Stimulated activated CD8-positive, alpha-beta memory T cell treated with anti-CD3 and anti-CD28 coated beads, Interleukin-7, amount 100 ng/mL, for 24 hours (primary cell): Measurements from ENCODE around the gene AQP6.

ENCODE experiments used
- DNase-seq: peaks from one replicate; pipeline ENCODE4 v3.0.0-alpha.2; 2020; ENCODE audit warnings: low read depth

The AQP6 gene

DNA sequence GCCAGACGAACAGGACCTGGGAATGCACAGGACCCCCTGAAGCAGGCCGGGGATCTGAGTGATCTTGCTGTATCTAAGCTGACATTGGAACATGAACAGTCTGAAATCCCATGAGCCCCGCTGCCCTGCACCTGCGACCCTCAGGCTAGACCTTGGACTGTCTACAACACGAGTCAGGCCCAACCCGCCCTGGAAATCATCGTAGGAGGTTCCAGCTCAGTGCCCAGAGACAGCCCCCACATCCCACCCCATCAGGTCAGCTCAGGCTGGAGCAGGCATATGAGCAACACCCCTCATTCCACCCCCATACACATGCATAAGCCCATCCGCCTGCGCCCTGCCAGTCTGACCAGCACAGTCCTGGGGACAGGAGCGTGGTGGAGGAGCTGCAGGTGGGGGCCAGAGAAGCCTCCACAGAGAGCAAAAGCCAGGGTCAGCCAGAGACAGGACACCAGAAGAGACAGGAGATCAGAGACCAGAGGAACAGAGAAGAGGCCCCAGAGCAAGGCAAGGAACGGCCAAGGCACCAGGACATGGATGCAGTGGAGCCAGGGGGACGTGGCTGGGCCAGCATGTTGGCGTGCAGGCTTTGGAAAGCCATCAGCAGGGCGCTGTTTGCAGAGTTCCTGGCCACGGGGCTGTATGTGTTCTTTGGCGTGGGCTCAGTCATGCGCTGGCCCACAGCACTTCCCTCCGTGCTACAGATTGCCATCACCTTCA, at the start of gene AQP6:
Gene AQP6 (plus strand): TSS at position 307 of the 720 bp plus-strand sequence. CDS start 227 bp downstream, at position 534.
- no peak for DNase-seq

DNA sequence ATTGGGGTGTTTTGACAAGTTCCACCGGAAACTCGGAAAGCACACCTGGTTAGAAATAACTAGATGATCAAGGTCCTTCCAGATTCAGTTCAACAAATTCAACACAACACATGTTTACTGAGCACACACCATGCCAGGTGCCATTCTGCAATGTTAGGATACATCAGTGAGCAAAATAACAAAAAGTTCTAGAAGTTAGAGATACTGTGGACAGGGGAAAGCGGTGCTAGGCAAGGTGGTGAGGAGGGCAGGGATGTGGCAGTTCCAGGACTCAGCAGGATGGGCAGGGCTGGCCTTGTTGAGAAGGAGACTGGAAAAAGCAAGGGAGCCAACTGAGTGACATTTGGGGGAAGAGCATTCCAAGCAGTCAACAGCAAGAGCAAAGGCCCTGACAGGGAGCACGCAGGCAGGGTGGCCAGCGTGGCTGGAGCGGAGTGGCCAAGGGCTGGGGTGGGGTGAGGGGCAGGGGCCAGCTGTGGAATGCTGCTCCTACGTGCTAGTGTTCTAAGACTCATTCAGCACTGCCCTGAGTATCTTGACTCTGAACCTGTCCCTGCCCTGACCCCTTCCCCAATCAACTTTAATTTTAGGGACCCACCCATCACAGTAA, 49.6 kb upstream of the AQP6 start:
- DNase-seq, result no peak

GRCh38 chr12:49923880-49924556, 48.7 kb upstream of the AQP6 start:
- no peak for DNase-seq

DNA sequence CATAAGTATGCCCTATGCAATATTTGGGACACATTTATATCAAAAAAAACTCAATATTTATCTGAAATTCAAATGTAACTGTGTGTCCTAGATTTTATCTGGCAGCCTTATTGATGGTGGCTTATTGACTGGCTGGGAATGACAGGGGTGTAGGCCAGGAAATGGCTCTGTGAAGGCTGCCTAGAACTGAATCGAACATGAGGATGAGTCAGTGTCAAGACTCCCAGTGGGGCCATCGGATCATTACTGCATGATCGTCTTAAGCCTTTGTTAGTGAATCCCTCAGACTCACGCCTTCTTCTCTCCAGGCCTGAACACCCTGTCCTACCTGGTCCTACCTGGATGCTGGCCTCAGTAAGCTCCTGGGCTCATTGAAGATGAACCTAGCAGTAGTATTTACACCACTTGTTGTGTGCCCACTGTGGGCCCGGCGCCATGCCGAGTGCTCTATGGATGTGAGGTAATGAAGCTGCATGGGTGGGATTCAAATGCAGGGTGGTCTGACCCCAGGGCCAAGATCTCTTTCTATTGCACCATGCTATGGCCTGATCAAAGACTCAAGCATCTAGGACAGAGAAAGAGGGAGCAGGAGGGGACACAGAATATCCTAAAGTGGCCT, 48.0 kb upstream of the AQP6 start:
- DNase-seq, result no peak

DNA sequence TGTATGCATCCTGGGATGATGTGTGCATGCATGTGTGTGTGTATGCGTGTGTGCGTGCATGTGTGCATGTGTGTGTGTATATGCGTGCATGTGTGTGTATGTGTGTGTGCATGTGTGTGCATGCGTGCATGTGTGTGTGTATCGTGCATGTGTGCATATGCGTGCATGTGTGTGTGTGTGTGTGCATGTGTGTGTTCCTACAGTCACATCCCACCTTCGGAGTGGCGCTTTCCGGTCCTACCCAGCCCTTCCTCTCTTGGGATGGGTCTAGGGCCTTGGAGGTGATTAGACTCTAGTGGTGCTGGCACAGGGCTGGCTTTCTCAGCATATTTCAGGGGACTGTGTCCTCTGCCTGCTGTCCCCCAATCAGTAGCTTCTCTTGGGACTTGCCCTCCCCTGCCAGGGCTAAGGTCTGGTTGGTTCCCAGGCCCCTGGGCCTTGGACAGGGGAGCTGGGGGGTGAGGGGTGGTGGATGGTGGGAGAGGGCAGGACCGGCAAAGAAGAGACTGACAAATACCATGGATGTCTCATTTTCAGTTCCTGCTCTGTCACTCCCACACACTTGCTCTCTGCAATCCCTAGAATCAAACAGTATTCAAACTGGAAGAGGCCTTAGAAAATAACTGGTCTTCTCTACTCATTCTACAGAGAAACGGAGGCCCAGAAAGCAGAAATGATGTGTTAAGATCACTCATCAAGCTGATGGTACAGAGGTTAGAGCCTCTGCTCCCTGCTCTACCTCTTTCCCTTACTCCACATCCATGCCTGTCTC, 47.1 kb upstream of the AQP6 start:
- DNase-seq, result no peak

DNA sequence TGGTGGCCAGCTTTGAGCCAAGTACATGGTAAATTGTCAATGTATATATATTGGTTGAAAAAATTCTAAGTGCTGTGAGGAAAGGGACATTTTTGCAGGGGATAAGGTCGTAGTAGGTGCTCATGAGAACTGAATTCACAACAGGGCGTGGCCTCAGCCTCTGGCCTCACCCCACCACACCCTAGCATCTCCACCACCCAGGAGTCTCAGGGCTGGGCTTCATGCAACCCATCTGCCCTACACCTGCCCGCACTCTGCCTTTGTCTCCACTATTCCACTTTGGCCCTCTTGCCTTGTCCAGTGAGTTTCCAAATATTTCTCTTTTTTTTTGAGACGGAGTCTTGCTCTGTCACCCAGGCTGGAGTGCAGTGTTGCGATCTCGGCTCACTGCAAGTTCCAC, 44.3 kb upstream of the AQP6 start:
- DNase-seq, result no peak

- DNase-seq, result no peak
These were observed 43.2 kb upstream of the AQP6 start for GRCh38 chr12:49929581-49929980.

DNA sequence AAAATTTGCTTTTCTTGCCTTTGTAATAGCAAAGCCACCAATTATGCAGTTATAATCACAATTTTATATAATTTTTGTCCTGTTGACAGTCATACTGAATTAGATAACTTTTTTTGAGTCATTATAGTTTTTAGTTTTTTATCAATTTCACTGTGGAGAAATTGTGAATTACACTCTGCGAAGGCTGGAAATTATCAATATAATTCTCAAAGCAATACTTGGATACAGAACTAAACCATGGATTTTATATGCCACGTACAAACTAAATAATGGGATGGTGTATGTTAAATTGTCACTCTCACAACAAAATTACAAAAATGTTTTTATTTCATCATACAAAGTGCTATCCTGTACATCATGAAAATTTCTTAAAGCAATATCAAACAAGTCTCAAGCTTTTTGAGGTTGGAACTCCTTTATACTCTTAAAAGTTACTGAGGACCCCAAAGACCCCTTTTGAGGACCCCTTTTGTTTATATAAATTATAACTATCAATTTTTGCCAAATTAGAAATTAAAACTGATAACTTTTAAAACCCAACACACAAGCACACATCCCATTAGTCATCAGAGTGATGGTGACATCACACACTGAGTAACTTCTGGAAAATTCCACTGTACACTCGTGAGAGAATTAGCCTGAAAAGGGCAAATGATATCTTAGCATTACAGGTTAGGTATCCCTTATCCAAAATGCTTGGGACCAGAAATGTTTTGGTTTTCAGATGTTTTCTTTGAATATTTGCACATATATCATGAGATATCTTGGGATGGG, 42.0 kb upstream of the AQP6 start:
- DNase-seq, result no peak

DNA sequence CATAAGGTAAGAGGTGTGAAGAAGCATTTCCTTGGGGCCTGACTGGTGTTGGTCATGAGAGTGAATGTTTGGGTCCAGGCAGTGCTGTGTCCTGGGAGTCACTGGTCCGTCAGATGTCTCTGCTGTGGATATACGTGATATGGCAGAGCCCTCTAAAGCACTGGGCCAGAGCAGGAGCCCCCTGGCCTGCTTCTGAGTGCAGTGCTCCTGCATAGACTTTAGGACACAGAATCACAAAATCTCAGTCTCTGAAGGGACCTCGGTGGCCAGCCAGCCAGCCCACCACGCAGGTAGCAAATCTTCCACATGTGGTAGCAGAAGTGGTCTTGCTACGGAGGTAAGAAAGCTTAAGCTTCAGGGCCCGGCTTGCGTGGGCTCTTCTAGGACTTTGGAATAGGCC, 40.7 kb upstream of the AQP6 start:
- DNase-seq, result no peak

DNA sequence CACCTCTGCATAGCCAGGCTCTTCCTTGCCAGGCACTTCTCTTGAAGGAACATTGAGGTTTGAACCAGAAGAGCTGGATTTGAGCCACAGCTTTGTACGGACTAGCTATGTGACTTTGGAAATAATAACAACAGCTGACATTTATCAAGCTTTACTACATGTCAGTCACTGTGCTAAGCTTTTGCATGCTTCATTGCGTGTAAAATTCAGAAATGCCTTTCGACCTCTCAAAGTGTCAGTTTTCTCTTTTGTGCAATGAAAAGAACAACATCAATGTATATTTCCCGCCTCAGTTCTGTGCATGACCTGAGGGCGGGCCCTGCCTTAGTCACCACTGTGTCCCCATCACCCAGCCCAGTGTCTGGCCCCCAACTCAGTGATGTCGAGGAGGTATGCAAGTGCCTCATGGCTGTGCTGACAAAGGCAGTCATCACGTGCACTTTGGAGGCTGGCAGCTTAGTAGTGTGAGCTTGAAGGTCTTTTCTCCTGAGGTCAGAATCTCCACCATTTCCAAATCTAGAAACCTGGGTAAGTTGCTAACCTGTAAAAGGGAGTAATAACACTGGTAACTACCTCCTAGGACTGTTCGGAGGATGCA, 40.1 kb upstream of the AQP6 start:
- no peak for DNase-seq

DNA sequence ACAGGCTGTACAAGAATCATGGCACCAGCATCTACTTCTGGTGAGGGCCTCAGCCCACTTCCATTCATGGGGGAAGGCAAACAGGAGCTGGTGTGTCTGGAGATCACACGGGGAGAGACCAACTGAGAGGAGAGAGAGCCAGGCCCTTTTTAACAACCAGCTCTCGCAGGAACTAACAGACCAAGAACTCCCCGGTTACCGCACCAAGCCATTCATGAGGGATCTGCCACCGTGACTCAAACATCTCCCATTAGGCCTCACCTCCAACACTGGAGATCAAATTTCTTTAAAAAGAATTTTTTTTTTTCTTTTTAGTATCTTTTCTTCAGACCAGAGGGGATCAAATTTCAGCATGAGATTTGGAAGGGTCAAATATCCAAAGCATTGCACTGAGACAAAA, 39.0 kb upstream of the AQP6 start:
- DNase-seq, result no peak

DNA sequence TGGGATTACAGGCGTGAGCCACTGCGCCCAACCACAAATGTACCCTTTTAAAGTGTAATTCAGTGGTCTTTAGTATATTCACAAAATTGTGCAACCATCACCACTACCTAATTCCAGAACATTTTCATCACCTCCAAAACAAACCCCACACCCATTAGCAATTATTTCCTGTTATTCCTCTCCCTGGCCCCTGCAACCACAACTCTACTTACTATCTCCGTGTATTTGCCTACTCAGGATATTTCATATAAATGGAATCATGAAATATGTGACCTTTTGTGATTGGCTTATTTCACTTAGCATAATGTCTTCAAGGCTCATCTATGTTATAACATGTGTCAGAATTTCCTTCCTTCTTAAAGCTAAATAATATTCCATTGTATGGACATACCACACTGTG, 38.2 kb upstream of the AQP6 start:
- no peak for DNase-seq

GRCh38 chr12:49936925-49937324, 35.8 kb upstream of the AQP6 start:
- DNase-seq, result no peak

- DNase-seq, result no peak
These were observed 35.0 kb upstream of the AQP6 start for GRCh38 chr12:49937639-49938300.

GRCh38 chr12:49939307-49939706, 33.4 kb upstream of the AQP6 start:
- no peak for DNase-seq

DNA sequence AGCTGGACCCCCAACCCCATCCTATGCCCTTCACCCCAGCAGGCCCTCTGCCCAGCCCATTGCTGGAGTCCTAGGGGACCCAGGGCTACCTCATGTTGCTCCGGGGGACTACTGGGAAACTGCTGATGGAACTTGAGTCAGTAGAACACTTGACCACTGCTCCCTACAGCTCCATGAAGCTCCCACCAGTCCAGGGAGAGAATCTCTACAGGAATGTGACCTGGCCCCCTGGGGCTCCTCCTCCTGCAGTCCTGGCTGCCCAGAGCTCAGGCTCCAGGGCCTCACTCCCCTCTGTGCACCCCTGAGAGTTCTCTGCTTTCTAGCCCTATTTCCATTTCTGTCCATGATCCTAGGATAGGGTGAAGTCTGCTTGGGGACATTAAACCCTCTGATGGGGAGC, 33.0 kb upstream of the AQP6 start:
- DNase-seq, result no peak

DNA sequence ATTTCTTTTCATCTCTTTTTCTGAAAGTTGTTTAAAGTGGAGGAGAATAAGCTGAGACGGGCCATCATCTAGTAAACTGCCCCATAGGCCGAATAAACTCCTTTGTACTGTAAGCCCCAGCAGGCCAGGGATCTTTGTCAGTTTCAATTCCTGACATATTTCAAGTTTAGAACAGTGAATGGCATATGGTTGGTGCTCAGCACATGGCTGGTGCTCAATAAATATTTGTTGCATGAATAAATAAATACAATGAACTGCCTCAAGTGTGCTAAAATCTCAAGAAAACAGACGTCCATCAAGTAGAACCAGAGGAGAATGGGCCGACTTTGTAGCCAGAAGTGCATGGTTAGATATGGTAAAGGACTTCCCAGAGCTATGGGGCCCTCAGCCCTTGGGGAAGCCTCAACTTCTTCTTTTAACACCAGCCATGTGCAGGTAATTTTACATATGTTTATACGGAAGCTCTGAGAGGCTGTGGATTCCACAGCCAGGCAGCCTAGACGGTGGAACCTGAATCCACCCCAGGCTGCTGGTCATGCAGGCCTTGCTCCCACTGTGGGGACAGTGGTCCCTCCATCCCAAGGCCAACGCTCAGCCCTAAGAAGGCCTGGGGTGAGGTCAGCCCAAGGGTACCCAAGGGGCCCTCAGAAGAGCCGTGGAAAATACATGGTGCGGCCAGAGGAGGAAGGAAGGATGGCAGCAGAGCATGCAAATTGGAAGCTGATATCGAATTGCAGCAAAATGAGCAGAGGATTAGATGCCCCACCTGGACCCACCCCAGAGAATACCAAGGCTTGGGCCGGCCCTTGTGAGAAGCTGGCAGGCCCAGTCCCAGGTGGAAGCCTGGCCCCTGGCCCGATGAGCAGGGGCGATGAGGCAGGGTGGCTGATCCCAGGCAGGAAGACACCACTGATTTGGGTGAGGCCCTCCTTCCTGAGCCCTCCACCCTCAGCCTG, 30.9 kb upstream of the AQP6 start:
- DNase-seq, result no peak

- DNase-seq, result no peak
These were observed 30.2 kb upstream of the AQP6 start for GRCh38 chr12:49942512-49942893.

DNA sequence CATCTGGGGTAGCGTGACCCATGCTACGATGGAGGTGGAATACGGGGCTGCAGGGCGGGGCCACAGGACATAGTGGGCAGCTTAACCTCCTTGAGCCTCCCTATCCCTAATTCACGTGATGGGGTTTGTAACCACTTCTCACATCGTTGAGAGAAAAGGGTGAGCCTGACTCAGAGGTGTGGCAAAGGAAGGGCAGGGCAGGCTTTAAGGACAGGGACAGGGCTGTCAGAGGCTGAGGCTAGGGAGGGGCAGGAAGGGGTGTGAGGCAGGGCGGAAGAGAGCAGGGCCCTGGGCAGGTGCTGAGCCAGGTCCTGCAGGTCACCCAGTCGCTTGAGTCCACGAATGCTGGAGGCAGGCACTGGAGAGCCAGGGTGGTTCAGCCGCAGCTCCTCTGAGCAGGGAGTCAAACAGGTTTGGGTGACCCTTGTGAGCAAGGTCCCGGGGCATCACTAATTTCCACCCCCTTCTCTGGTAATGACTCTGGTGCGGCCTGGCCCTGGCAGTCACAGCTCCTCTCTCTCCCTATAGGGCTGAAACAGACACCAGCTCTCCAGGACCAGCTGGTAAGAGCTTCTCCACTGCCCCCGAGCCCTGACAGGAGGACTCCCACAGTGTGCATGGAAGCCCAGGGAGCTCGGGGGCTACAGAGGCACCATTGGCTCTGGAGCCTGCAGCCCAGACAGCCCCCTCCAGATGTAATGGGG, 29.7 kb upstream of the AQP6 start:
- DNase-seq, result no peak
